HCT116 (cell line): Measurements from ENCODE around the gene ZCWPW2. TPM values are rescaled to one million over a fixed set of nuclear protein-coding genes. Genes with fewer than 3 reads are reported as not detected.

Experiments
- ATAC-seq: fragments of 200-7000 bp; cut with Tn5 transposase; 2 replicates; pipeline ENCODE4 v1.9.1; 2020; ENCODE audit warnings: mild to moderate bottlenecking, moderate library complexity
- BruUV-seq: library from RNA; stranded (reverse); fragments of 400-500 nt; replicated peaks from 2 replicates; lab custom pipeline; 2021; lab: Mats Ljungman, UMichigan
- CTCF ChIA-PET: fragments of 300-600 bp; sonication (Branson Sonifier 250); formaldehyde crosslinking; loops from one replicate; lab custom pipeline; 2021; ENCODE audit warnings: antibody characterized with exemption; lab: Charles Lee
- POLR2A ChIA-PET: fragments of 300-600, 350-600 bp; sonication (Branson Sonifier 250); formaldehyde crosslinking; loops from one replicate; lab custom pipeline; 2021; ENCODE audit warnings: antibody characterized with exemption; lab: Charles Lee
- RAD21 ChIA-PET, 2 experiments: fragments of 300-600 bp; sonication (Branson Sonifier 250); formaldehyde crosslinking; loops; one replicate each; lab custom pipeline; 2023; ENCODE audit warnings: low total read pairs in 2 of 2; ENCODE audit not compliant: uncharacterized antibody in 2 of 2, unreplicated experiment in 2 of 2, low non-redundant PET in 1 of 2; lab: Charles Lee
- DNase-seq: peaks from one replicate; pipeline ENCODE4 v3.0.0-alpha.2; 2010; ENCODE audit warnings: low read depth, low spot score
- H2AFZ ChIP-seq: fragments of 200-600 bp; shearing (Covaris generic), sonication (generic); 2 replicates; pipeline ENCODE4 v1.6.1; 2017; ENCODE audit warnings: low read depth, mixed run types, mixed read lengths, antibody characterized with exemption, low read length; ENCODE audit not compliant: poor library complexity, severe bottlenecking
- H3K27ac ChIP-seq: 2 replicates; pipeline ENCODE4 v1.5.1; 2012; ENCODE audit warnings: low read depth, low read length
- H3K27me3 ChIP-seq: fragments of 200-600 bp; sonication (generic); 2 replicates; pipeline ENCODE4 v1.6.1; 2016; ENCODE audit warnings: mixed run types, low read length, mixed read lengths; ENCODE audit not compliant: insufficient read depth
- H3K36me3 ChIP-seq, 2 experiments: fragments of 200-500 bp in 1 of 2; fragments of 200-600 bp in 1 of 2; sonication (Bioruptor generic) in 1 of 2; sonication (generic) in 1 of 2; 2 replicates each; pipeline versions ENCODE4 v1.5.1 to v1.6.1; 2014 to 2016; ENCODE audit warnings: low read length in 2 of 2, inconsistent platforms in 1 of 2, mixed read lengths in 1 of 2, mixed run types in 1 of 2; ENCODE audit not compliant: insufficient read depth in 2 of 2, control insufficient read depth in 1 of 2
- H3K4me1 ChIP-seq, 2 experiments: fragments of 200-600 bp in 1 of 2; sonication (generic) in 1 of 2; 2 replicates each; pipeline versions ENCODE4 v1.5.1 to v1.6.1; 2012 to 2017; ENCODE audit warnings: low read length in 2 of 2, inconsistent platforms in 1 of 2, mild to moderate bottlenecking in 1 of 2, mixed read lengths in 1 of 2, mixed run types in 1 of 2, moderate library complexity in 1 of 2; ENCODE audit not compliant: insufficient read depth in 2 of 2, control insufficient read depth in 1 of 2
- H3K4me2 ChIP-seq: fragments of 200-600 bp; sonication (generic); 2 replicates; pipeline ENCODE4 v1.6.1; 2017; ENCODE audit warnings: mixed run types, low read length, mixed read lengths
- H3K4me3 ChIP-seq, 2 experiments: fragments of 200-600 bp in 1 of 2; sonication (generic) in 1 of 2; replicated peaks in 1 of 2; 2 replicates each; pipeline ENCODE4 v1.5.1; 2011 to 2016; ENCODE audit warnings: low read length in 2 of 2, control low read depth in 1 of 2, low read depth in 1 of 2, mild to moderate bottlenecking in 1 of 2, mixed read lengths in 1 of 2, mixed run types in 1 of 2
- H3K79me2 ChIP-seq: fragments of 200-600 bp; sonication (generic); 2 replicates; pipeline ENCODE4 v1.6.1; 2017; ENCODE audit warnings: mild to moderate bottlenecking, mixed run types, low read length, moderate library complexity, mixed read lengths; ENCODE audit not compliant: insufficient read depth
- H3K9ac ChIP-seq: fragments of 200-600 bp; sonication (generic); 2 replicates; pipeline ENCODE4 v1.6.1; 2016; ENCODE audit warnings: low read length, mixed read lengths
- H3K9me2 ChIP-seq: fragments of 200-600 bp; sonication (generic), shearing (Covaris generic); 2 replicates; pipeline ENCODE4 v1.6.1; 2017; ENCODE audit warnings: mixed run types, mild to moderate bottlenecking, moderate library complexity; ENCODE audit not compliant: insufficient read depth
- H3K9me3 ChIP-seq, 2 experiments: fragments of 200-500 bp in 1 of 2; fragments of 200-600 bp in 1 of 2; sonication (Bioruptor generic) in 1 of 2; sonication (generic) in 1 of 2; 2 replicates each; pipeline ENCODE4 v1.6.1; 2014 to 2017; ENCODE audit warnings: low read length in 2 of 2, mixed read lengths in 2 of 2, inconsistent platforms in 1 of 2, low read depth in 1 of 2, mild to moderate bottlenecking in 1 of 2, mixed run types in 1 of 2, moderate library complexity in 1 of 2; ENCODE audit not compliant: control insufficient read depth in 1 of 2, insufficient read depth in 1 of 2
- H4K20me1 ChIP-seq: fragments of 200-600 bp; sonication (generic), shearing (Covaris generic); 2 replicates; pipeline ENCODE4 v1.6.1; 2017; ENCODE audit warnings: mixed run types, mild to moderate bottlenecking, moderate library complexity; ENCODE audit not compliant: insufficient read depth
- CEBPB ChIP-seq: IDR thresholded peaks from 2 replicates; pipeline ENCODE4 v1.6.1; 2012; ENCODE audit warnings: low read depth
- EGR1 ChIP-seq: IDR thresholded peaks from 2 replicates; pipeline ENCODE4 v1.6.1; 2012; ENCODE audit warnings: low read depth
- EZH2 ChIP-seq: fragments of 200-600 bp; sonication (generic); IDR thresholded peaks from 2 replicates; pipeline ENCODE4 v1.6.1; 2017; ENCODE audit warnings: antibody characterized with exemption, mixed run types
- EZH2phosphoT487 ChIP-seq: fragments of 200-600 bp; IDR thresholded peaks from 2 replicates; pipeline ENCODE4 v1.6.1; 2018; ENCODE audit warnings: antibody characterized with exemption, borderline replicate concordance
- FOSL1 ChIP-seq: IDR thresholded peaks from 2 replicates; pipeline ENCODE4 v1.6.1; 2012; ENCODE audit warnings: low read depth
- JUND ChIP-seq: IDR thresholded peaks from 2 replicates; pipeline ENCODE4 v1.6.1; 2012
- POLR2A ChIP-seq: IDR thresholded peaks from 2 replicates; pipeline ENCODE4 v1.7.0; 2011; ENCODE audit warnings: borderline replicate concordance; ENCODE audit not compliant: insufficient read depth, insufficient read length; ENCODE audit errors: extremely low read depth
- POLR2AphosphoS5 ChIP-seq: IDR thresholded peaks from 2 replicates; pipeline ENCODE4 v1.6.1; 2011; ENCODE audit warnings: mild to moderate bottlenecking, low read depth, low read length, moderate library complexity
- RAD21 ChIP-seq: IDR thresholded peaks from 2 replicates; pipeline ENCODE4 v1.6.1; 2012; ENCODE audit warnings: low read depth, mild to moderate bottlenecking
- SIN3A ChIP-seq: IDR thresholded peaks from 2 replicates; pipeline ENCODE4 v1.6.1; 2012; ENCODE audit warnings: low read depth
- SP1 ChIP-seq: IDR thresholded peaks from 2 replicates; pipeline ENCODE4 v1.6.1; 2012; ENCODE audit warnings: low read depth
- SRF ChIP-seq: IDR thresholded peaks from 2 replicates; pipeline ENCODE4 v1.6.1; 2012; ENCODE audit warnings: low read depth
- TCF7L2 ChIP-seq: IDR thresholded peaks from 2 replicates; pipeline ENCODE4 v1.7.0; 2011; ENCODE audit warnings: borderline replicate concordance, inconsistent platforms; ENCODE audit not compliant: insufficient read depth, insufficient read length; ENCODE audit errors: extremely low read depth
- YY1 ChIP-seq: IDR thresholded peaks from 2 replicates; pipeline ENCODE4 v1.6.1; 2011; ENCODE audit warnings: low read length, low read depth, moderate library complexity, mild to moderate bottlenecking; ENCODE audit not compliant: insufficient replicate concordance; ENCODE audit errors: extremely low read depth
- ZFX ChIP-seq: fragments of 450-650 bp; IDR thresholded peaks from 2 replicates; pipeline ENCODE4 v1.6.1; 2017
- intact Hi-C: fragments of 100-400 bp; cut with micrococcal nuclease; formaldehyde crosslinking; loops from 2 replicates; pipeline ENCODE4 v1.10.0; 2022
- total RNA-seq: library from RNA; stranded (reverse); gene quantifications from one replicate; pipeline ENCODE4 v1.2.1, GENCODE V29; 2021; ENCODE audit not compliant: unreplicated experiment
- TF ChIP-seq, protein P1 (sequence below): IDR thresholded peaks from 2 replicates; pipeline ENCODE4 v1.6.1; 2011; ENCODE audit warnings: mild to moderate bottlenecking, low read length, moderate library complexity; ENCODE audit not compliant: insufficient replicate concordance; ENCODE audit errors: extremely low read depth
- TF ChIP-seq, protein P2 (sequence below), 3 experiments: fragments of 200-600 bp in 1 of 3; sonication (generic) in 1 of 3; IDR thresholded peaks in 2 of 3; conservative IDR thresholded peaks in 1 of 3; 2 replicates each; pipeline ENCODE4 v1.5.1; 2012 to 2017; ENCODE audit warnings: low read depth in 2 of 3, low read length in 2 of 3, antibody characterized with exemption in 1 of 3, borderline replicate concordance in 1 of 3, control low read depth in 1 of 3, mild to moderate bottlenecking in 1 of 3, mixed read lengths in 1 of 3, mixed run types in 1 of 3, moderate library complexity in 1 of 3; ENCODE audit not compliant: insufficient read depth in 1 of 3
- TF ChIP-seq, protein P3 (sequence below): IDR thresholded peaks from 2 replicates; pipeline ENCODE4 v1.6.1; 2012; ENCODE audit warnings: low read depth
- TF ChIP-seq, protein P4 (sequence below): IDR thresholded peaks from 2 replicates; pipeline ENCODE4 v1.6.1; 2012
- TF ChIP-seq, protein P5 (sequence below): IDR thresholded peaks from 2 replicates; pipeline ENCODE4 v1.6.1; 2012

ZCWPW2 gene
- total RNA-seq, 1 experiment from 2014 or later, result 1.1 TPM

DNA sequence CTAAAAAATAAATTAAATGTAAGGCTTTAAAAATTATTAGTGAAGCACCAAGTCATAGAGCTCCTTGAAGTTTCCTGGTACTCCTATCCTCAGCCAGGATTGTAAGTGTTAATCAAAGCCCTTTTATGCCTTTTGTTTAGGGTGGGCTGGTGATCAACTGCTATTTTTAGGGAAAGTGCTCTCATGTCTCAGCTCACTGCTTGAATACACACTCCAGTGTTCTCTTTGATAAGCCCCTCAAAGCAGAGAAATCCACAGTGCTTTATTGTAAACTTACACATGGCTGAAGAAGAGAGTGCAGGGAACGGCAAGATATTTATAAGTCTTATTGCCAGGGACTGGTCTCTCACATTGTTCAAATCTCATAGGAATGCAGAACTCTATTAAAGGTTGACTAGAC is 156.5 kb downstream of the ZCWPW2 start:
- POLR2A ChIA-PET, result no interaction called here

More for the DNA sequence above, 156.5 kb downstream of the ZCWPW2 start:
- Histone ChIP-seq H4K20me1 (no peaks in the 10 kb centered on the region), H3K27me3 (no peaks in the 10 kb centered on the region), H3K9me3 (no peaks in the 10 kb centered on the region), H3K4me2 (no peak overlapping the region), H3K36me3 (no peaks in the 10 kb centered on the region), H3K4me1 (no peaks in the 10 kb centered on the region), H3K4me3 (no peak overlapping the region), H3K79me2 (no peaks in the 10 kb centered on the region), H3K27ac (no peak overlapping the region), H2AFZ (no peak overlapping the region), H3K9me2 (no peaks in the 10 kb centered on the region), H3K9ac (no peak overlapping the region)
- TF ChIP-seq FOSL1, result no peak
- TF ChIP-seq, protein P1, sequence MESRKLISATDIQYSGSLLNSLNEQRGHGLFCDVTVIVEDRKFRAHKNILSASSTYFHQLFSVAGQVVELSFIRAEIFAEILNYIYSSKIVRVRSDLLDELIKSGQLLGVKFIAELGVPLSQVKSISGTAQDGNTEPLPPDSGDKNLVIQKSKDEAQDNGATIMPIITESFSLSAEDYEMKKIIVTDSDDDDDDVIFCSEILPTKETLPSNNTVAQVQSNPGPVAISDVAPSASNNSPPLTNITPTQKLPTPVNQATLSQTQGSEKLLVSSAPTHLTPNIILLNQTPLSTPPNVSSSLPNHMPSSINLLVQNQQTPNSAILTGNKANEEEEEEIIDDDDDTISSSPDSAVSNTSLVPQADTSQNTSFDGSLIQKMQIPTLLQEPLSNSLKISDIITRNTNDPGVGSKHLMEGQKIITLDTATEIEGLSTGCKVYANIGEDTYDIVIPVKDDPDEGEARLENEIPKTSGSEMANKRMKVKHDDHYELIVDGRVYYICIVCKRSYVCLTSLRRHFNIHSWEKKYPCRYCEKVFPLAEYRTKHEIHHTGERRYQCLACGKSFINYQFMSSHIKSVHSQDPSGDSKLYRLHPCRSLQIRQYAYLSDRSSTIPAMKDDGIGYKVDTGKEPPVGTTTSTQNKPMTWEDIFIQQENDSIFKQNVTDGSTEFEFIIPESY, result no peak
- no peak for TF ChIP-seq POLR2A
- no peak for TF ChIP-seq TCF7L2
- no peak for TF ChIP-seq JUND
- no peak for TF ChIP-seq POLR2AphosphoS5
- TF ChIP-seq, protein P2, sequence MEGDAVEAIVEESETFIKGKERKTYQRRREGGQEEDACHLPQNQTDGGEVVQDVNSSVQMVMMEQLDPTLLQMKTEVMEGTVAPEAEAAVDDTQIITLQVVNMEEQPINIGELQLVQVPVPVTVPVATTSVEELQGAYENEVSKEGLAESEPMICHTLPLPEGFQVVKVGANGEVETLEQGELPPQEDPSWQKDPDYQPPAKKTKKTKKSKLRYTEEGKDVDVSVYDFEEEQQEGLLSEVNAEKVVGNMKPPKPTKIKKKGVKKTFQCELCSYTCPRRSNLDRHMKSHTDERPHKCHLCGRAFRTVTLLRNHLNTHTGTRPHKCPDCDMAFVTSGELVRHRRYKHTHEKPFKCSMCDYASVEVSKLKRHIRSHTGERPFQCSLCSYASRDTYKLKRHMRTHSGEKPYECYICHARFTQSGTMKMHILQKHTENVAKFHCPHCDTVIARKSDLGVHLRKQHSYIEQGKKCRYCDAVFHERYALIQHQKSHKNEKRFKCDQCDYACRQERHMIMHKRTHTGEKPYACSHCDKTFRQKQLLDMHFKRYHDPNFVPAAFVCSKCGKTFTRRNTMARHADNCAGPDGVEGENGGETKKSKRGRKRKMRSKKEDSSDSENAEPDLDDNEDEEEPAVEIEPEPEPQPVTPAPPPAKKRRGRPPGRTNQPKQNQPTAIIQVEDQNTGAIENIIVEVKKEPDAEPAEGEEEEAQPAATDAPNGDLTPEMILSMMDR (IDR thresholded peaks at IDR 0.05 in 2 of 3, conservative IDR thresholded peaks at IDR 0.05 in 1 of 3; ENCODE audit: borderline replicate concordance in 1 of 3, insufficient read depth in 1 of 3, low read depth in 2 of 3, low read length in 2 of 3), result no peak
- TF ChIP-seq EGR1, result no peak
- TF ChIP-seq, protein P3, sequence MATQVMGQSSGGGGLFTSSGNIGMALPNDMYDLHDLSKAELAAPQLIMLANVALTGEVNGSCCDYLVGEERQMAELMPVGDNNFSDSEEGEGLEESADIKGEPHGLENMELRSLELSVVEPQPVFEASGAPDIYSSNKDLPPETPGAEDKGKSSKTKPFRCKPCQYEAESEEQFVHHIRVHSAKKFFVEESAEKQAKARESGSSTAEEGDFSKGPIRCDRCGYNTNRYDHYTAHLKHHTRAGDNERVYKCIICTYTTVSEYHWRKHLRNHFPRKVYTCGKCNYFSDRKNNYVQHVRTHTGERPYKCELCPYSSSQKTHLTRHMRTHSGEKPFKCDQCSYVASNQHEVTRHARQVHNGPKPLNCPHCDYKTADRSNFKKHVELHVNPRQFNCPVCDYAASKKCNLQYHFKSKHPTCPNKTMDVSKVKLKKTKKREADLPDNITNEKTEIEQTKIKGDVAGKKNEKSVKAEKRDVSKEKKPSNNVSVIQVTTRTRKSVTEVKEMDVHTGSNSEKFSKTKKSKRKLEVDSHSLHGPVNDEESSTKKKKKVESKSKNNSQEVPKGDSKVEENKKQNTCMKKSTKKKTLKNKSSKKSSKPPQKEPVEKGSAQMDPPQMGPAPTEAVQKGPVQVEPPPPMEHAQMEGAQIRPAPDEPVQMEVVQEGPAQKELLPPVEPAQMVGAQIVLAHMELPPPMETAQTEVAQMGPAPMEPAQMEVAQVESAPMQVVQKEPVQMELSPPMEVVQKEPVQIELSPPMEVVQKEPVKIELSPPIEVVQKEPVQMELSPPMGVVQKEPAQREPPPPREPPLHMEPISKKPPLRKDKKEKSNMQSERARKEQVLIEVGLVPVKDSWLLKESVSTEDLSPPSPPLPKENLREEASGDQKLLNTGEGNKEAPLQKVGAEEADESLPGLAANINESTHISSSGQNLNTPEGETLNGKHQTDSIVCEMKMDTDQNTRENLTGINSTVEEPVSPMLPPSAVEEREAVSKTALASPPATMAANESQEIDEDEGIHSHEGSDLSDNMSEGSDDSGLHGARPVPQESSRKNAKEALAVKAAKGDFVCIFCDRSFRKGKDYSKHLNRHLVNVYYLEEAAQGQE, result no peak
- TF ChIP-seq SIN3A, result no peak
- TF ChIP-seq YY1, result no peak
- no peak for TF ChIP-seq SRF
- TF ChIP-seq, protein P4, sequence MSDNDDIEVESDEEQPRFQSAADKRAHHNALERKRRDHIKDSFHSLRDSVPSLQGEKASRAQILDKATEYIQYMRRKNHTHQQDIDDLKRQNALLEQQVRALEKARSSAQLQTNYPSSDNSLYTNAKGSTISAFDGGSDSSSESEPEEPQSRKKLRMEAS, result no peak
- TF ChIP-seq EZH2, result no peak
- no peak for TF ChIP-seq RAD21
- no peak for TF ChIP-seq ZFX
- TF ChIP-seq, protein P5, sequence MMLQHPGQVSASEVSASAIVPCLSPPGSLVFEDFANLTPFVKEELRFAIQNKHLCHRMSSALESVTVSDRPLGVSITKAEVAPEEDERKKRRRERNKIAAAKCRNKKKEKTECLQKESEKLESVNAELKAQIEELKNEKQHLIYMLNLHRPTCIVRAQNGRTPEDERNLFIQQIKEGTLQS, result no peak
- no peak for TF ChIP-seq CEBPB
- no peak for TF ChIP-seq SP1
- no peak for TF ChIP-seq EZH2phosphoT487
- no peak for ATAC-seq
- DNase-seq, result no peak
- CTCF ChIA-PET, result no interaction called here
- BruUV-seq, result no TSS peak
- intact Hi-C loops, result no loop called here
- RAD21 ChIA-PET, result no interaction called here
